ENCODE results near the gene YBEY. TPM values are rescaled to one million over a fixed set of nuclear protein-coding genes. Genes with fewer than 3 reads are reported as not detected.

The YBEY gene
- total and polyA plus RNA-seq, 12 donors: 4.0 to 46.0 (median 16.5) TPM

DNA sequence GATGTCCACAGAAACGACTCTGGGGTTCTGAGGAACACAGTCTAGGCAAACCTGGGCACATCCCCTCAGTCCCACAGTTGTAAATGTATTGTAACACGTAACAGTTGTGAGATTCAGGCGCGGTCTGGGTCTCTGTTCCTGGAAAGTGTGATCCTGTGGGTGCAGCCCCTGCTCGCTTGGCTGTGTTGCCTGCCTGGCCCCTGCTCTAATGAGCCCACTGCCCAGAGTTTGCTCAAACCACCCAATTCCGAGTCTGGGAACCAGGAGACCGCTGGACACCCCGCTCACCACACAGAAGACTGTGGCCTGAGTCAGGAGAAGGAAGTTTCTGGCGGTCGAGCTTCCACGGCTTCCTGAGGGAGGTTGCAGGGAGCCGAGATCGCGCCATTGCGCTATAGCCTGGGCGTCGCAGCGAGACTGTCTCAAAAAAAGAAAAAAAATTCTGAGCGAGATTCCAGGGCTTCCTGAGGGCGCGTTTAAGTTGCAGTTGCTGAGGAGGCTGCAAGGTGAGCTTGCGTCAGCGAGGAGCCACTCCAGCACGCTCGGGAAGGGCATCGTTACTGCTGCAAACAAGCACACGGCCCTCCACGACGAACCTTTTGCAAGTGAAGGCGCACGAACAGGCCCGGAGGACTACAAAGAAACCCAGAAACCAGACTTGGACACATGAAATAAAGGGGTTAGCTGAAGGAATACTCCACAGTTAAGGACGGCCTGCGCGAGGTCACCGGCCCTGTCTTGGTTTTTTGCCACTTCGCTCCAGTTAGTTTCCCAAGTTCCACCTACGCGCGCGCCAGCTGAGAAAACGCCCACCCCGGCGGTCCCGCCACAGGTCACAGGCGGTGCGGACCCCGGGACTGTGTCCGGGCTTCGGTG, 36.4 kb downstream of the YBEY start:
- peak in 3 of 7 donors; percentile 13 to 57 (median 33) for DNase-seq

DNA sequence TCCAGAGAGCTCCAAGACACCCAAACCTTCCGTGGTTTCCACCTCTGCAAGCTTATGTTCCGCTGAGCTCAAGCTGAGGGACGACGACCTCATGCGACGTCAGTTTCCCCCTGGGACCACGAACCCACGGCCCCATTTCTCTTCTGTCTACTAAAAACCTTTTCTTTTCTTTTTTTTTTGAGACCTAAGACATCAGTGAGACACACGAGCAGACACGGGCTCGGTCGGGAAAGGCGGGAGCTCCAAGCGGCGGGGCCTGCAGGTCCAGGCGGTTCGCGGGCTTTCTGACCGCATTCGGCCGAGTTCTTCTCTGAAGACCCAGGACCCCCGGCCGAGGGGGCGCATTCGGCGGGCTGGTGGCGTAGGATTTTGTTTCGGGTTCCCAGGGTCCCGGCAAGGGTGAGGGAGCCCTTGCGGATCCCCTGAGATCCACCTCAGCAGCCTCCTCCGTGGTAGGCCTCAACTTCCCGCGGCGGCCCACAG, 37.1 kb downstream of the YBEY start:
- peaks cover 0 to 2% of the 10 kb centered on the region in 2 donors for H3K36me3 ChIP-seq (replicated peaks in 1 of 2)
- DNase-seq: peak in 4 of 7 donors; percentile 22 to 63 (median 28)
- H3K27me3 ChIP-seq: no peaks in the 10 kb centered on the region
- H3K4me3 ChIP-seq: peak overlapping the region in 2 of 4 donors; percentile 68 to 90
- WGBS, 4 donors: 0 to 4% (median 1%) methylated on average over 5 to 34 of the region's 34 CpGs
- peak overlapping the region in 2 of 5 donors; percentile 92 to 94 for H3K27ac ChIP-seq
- intact Hi-C loops (cut with DNase I): no loop called here
- peaks cover 10 to 26% of the 10 kb centered on the region in 2 donors for H3K4me1 ChIP-seq (replicated peaks in 1 of 2)
- no peak for TF ChIP-seq POLR2A (IDR thresholded peaks at IDR 0.05)
- TF ChIP-seq, protein P1, sequence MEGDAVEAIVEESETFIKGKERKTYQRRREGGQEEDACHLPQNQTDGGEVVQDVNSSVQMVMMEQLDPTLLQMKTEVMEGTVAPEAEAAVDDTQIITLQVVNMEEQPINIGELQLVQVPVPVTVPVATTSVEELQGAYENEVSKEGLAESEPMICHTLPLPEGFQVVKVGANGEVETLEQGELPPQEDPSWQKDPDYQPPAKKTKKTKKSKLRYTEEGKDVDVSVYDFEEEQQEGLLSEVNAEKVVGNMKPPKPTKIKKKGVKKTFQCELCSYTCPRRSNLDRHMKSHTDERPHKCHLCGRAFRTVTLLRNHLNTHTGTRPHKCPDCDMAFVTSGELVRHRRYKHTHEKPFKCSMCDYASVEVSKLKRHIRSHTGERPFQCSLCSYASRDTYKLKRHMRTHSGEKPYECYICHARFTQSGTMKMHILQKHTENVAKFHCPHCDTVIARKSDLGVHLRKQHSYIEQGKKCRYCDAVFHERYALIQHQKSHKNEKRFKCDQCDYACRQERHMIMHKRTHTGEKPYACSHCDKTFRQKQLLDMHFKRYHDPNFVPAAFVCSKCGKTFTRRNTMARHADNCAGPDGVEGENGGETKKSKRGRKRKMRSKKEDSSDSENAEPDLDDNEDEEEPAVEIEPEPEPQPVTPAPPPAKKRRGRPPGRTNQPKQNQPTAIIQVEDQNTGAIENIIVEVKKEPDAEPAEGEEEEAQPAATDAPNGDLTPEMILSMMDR (IDR thresholded peaks at IDR 0.05): no peak
- H3K9me3 ChIP-seq (replicated peaks in 1 of 3): no peaks in the 10 kb centered on the region

More for the DNA sequence above, 36.4 kb downstream of the YBEY start:
- Histone ChIP-seq H3K4me1 (replicated peaks in 1 of 2) (peaks cover 10 to 26% of the 10 kb centered on the region in 2 donors), H3K27ac (no peak overlapping the region), H3K27me3 (no peaks in the 10 kb centered on the region), H3K36me3 (replicated peaks in 1 of 2) (no peaks in the 10 kb centered on the region), H3K4me3 (peak overlapping the region in 2 of 4 donors; percentile 68 to 90), H3K9me3 (replicated peaks in 1 of 3) (no peaks in the 10 kb centered on the region)
- WGBS, 4 donors: 13 to 18% (median 14%) methylated on average over 33 to 50 of the region's 50 CpGs
- no peak for TF ChIP-seq POLR2A (IDR thresholded peaks at IDR 0.05)
- TF ChIP-seq, protein P1 (IDR thresholded peaks at IDR 0.05): no peak
- intact Hi-C loops (cut with DNase I): no loop called here

DNA sequence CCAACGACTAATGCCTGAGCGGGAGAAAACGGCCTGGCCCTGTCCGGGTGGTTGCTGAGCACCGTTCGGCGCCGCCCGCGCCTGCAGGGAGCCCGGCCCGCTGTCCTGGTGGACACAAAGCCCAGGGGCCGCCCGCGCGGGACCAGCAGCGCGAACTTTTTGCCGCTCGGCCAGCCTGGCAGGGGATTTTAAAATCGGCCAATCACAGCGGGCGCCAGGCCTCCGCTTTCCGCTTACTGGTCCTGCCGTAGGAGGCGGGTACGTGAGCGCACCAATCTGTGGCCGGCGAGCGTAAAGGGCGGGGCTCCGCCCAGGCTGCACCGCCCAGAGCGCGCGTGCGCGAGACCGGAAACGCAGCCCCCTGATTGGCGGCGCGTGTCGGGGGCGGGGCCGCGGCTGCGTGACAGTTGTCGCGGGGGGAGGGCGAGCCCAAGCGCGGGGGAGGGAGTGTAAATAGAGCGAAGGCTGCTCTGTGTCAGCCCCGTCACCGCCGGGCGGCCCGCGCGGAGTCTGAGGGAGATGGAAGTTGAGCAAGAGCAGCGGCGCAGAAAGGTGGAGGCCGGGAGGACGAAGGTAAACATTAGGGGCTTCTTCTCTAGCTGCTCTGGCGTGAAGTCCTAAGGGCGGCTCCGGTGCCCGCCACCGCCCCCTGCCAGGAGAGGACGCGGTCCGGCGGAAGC, 37.7 kb downstream of the YBEY start, which contains the start of the genes C21orf58 and PCNT:
C21orf58 (minus strand) TSS at position 161 of the 680 bp plus-strand sequence. CDS start 1,132 bp downstream, outside the sequence.
PCNT (plus strand) TSS at position 447 of the 680 bp plus-strand sequence; CDS start at position 520, 73 bp downstream.
- TF ChIP-seq POLR2A (IDR thresholded peaks at IDR 0.05): no peak
- TF ChIP-seq, protein P1 (IDR thresholded peaks at IDR 0.05): no peak
- peaks cover 0 to 7% of the 10 kb centered on the region in 2 donors for H3K36me3 ChIP-seq (replicated peaks in 1 of 2)
- H3K9me3 ChIP-seq (replicated peaks in 1 of 3): no peaks in the 10 kb centered on the region
- H3K27ac ChIP-seq: peak within 1 kb of the TSS; percentile 72 to 94 (median 92)
- WGBS, 4 donors: 0 to 1% (median 0%) methylated on average over 2 to 76 of the region's 76 CpGs
- intact Hi-C loops (cut with DNase I): no loop called here
- peak; percentile 98 to 99 (median 98) for DNase-seq
- peaks cover 10 to 26% of the 10 kb centered on the region in 2 donors for H3K4me1 ChIP-seq (replicated peaks in 1 of 2)
- H3K27me3 ChIP-seq: no peaks in the 10 kb centered on the region
- H3K4me3 ChIP-seq: peak within 1 kb of the TSS; percentile 43 to 90 (median 58)
